ENCODE results near the gene SRPK1. TPM values are rescaled to one million over a fixed set of nuclear protein-coding genes. Genes with fewer than 3 reads are reported as not detected.

SRPK1 gene
- total and polyA plus RNA-seq, 10 of the 15 experiments (the other 5 are each of a cell fraction or from before 2014, with no cell fraction given): 47.4 to 112 (median 85.8) TPM

DNA sequence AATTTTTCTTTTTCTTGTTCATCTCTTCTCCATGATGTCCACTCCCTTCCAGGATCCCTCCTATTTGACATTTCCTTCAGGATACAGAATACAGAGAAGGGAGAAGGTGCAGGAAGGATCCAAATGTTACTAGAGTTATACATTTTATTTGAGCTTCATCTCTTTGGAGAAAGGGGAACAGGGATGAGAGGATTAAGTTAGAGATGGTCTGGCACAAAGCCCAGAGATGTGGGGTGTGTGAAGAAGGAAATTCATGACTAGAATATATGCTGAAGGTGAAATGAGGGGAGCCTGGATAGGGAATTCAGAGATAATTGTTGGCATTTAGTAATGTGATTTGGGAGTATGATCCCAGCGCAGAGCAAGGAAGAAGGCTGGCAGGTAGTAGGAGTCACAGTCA, 22.5 kb upstream of the SRPK1 start:
- H3K36me3 ChIP-seq (ENCODE audit: control insufficient read depth in 2 of 2, insufficient read depth in 2 of 2, low read length in 1 of 2): no peaks in the 10 kb centered on the region
- whole genome bisulfite sequencing (ENCODE audit: insufficient coverage, insufficient replicate concordance, low lambda C conversion rate, missing lambda C conversion rate): 92% methylated on average over 1 of the region's 1 CpG
- no TSS peak for BruUV-seq (replicated peaks)
- no peak overlapping the region for H3K4me2 ChIP-seq (ENCODE audit: control insufficient read depth, insufficient read depth)
- H3K4me3 ChIP-seq: no peak overlapping the region
- POLR2A ChIA-PET: no interaction called here
- H3K4me1 ChIP-seq (ENCODE audit: control insufficient read depth, insufficient read depth, low read length): no peaks in the 10 kb centered on the region
- no peak for FAIRE-seq
- no peak overlapping the region for H3K27ac ChIP-seq (ENCODE audit: control insufficient read depth, insufficient read depth)
- H3K79me2 ChIP-seq (ENCODE audit: control insufficient read depth, insufficient read depth, low read length): no peaks in the 10 kb centered on the region
- intact Hi-C loops (cut with micrococcal nuclease; ENCODE audit: unreplicated experiment) (no loop called here), in situ Hi-C loops (cut with MboI) (no loop called here)
- no peak for ATAC-seq
- SMC1A ChIA-PET (ENCODE audit: uncharacterized antibody, unreplicated experiment): no interaction called here
- no peaks in the 10 kb centered on the region for H3K27me3 ChIP-seq (replicated peaks in 1 of 2; ENCODE audit: control insufficient read depth in 2 of 2, insufficient read depth in 2 of 2, low read length in 1 of 2)
- no peak overlapping the region for H3K9ac ChIP-seq (ENCODE audit: control insufficient read depth, insufficient read depth, low read length)
- H3K9me3 ChIP-seq (replicated peaks; ENCODE audit: control insufficient read depth, insufficient read depth, low read length): no peaks in the 10 kb centered on the region; the same call in 2 of the 3 replicates
- RAD21 ChIA-PET (ENCODE audit: unreplicated experiment): no interaction called here
- no peak overlapping the region for H2AFZ ChIP-seq (ENCODE audit: control insufficient read depth, low read depth, low read length)
- CTCF ChIA-PET: no interaction called here
- no peaks in the 10 kb centered on the region for H4K20me1 ChIP-seq (ENCODE audit: control insufficient read depth, insufficient read depth)
- TF ChIP-seq CHD1 (IDR thresholded peaks at IDR 0.05; ENCODE audit: low read depth, low read length) (no peak), CBFB (IDR thresholded peaks at IDR 0.05; ENCODE audit: low read depth) (no peak), ATF3 (IDR thresholded peaks at IDR 0.05; ENCODE audit: borderline replicate concordance, extremely low read depth, low read depth, low read length) (no peak), BCL3 (IDR thresholded peaks at IDR 0.05; ENCODE audit: borderline replicate concordance, insufficient read depth, low read depth, low read length, poor library complexity, severe bottlenecking) (no peak), TCF12 (IDR thresholded peaks at IDR 0.05; ENCODE audit: low read depth, low read length) (no peak), TARDBP (IDR thresholded peaks at IDR 0.05; ENCODE audit: borderline replicate concordance) (no peak), IRF4 (IDR thresholded peaks at IDR 0.05; ENCODE audit: low read depth, low read length) (no peak), ZBED1 (IDR thresholded peaks at IDR 0.05; ENCODE audit: borderline replicate concordance) (no peak), LARP7 (IDR thresholded peaks at IDR 0.05) (no peak), EZH2 (IDR thresholded peaks at IDR 0.05; ENCODE audit: borderline replicate concordance, control insufficient read depth, low read depth, low read length) (no peak), NR2F1 (conservative IDR thresholded peaks at IDR 0.05) (no peak), ZNF384 (IDR thresholded peaks at IDR 0.05; ENCODE audit: borderline replicate concordance, low read depth, low read length) (no peak), SMC3 (IDR thresholded peaks at IDR 0.05; ENCODE audit: borderline replicate concordance, low read length) (no peak)
- TF ChIP-seq, protein P1, sequence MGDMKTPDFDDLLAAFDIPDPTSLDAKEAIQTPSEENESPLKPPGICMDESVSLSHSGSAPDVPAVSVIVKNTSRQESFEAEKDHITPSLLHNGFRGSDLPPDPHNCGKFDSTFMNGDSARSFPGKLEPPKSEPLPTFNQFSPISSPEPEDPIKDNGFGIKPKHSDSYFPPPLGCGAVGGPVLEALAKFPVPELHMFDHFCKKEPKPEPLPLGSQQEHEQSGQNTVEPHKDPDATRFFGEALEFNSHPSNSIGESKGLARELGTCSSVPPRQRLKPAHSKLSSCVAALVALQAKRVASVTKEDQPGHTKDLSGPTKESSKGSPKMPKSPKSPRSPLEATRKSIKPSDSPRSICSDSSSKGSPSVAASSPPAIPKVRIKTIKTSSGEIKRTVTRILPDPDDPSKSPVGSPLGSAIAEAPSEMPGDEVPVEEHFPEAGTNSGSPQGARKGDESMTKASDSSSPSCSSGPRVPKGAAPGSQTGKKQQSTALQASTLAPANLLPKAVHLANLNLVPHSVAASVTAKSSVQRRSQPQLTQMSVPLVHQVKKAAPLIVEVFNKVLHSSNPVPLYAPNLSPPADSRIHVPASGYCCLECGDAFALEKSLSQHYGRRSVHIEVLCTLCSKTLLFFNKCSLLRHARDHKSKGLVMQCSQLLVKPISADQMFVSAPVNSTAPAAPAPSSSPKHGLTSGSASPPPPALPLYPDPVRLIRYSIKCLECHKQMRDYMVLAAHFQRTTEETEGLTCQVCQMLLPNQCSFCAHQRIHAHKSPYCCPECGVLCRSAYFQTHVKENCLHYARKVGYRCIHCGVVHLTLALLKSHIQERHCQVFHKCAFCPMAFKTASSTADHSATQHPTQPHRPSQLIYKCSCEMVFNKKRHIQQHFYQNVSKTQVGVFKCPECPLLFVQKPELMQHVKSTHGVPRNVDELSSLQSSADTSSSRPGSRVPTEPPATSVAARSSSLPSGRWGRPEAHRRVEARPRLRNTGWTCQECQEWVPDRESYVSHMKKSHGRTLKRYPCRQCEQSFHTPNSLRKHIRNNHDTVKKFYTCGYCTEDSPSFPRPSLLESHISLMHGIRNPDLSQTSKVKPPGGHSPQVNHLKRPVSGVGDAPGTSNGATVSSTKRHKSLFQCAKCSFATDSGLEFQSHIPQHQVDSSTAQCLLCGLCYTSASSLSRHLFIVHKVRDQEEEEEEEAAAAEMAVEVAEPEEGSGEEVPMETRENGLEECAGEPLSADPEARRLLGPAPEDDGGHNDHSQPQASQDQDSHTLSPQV (IDR thresholded peaks at IDR 0.05): no peak
- DNase-seq (ENCODE audit: low read depth, low spot score): no peak
